ENCODE data around the gene EXOG. TPM values are rescaled to one million over a fixed set of nuclear protein-coding genes. Genes with fewer than 3 reads are reported as not detected.

Gene EXOG
- total and polyA plus RNA-seq, 4 donors, result 5.8 to 17.2 (median 12.6) TPM

- WGBS, 2 donors, result 14 to 15% methylated on average over 15 of the region's 15 CpGs
- Histone ChIP-seq H3K36me3 (ENCODE audit: control insufficient read depth in 1 of 2, insufficient read depth in 2 of 2, low read length in 1 of 2) (no peaks in the 10 kb centered on the region), H3K27me3 (ENCODE audit: control insufficient read depth in 1 of 2, insufficient read depth in 2 of 2, low read length in 1 of 2) (no peaks in the 10 kb centered on the region), H3K9me3 (ENCODE audit: control insufficient read depth, low read length) (no peaks in the 10 kb centered on the region), H3K4me3 (ENCODE audit: low read length in 2 of 2) (peak overlapping the region; percentile 70 to 86), H3K27ac (ENCODE audit: low read depth in 1 of 2, low read length in 2 of 2) (no peak overlapping the region), H3K4me1 (ENCODE audit: control insufficient read depth in 1 of 2, insufficient read depth in 2 of 2, low read length in 2 of 2) (peaks cover 0 to 3% of the 10 kb centered on the region in 2 donors)
- ATAC-seq (ENCODE audit: low FRiP score) (no peak), DNase-seq (no peak)
- intact Hi-C loops (cut with DNase I), result no loop called here
Observed at GRCh38 chr3:38455639-38456430, 40.3 kb upstream of the EXOG start.

- H3K9me3 ChIP-seq (ENCODE audit: control insufficient read depth, low read length), result no peaks in the 10 kb centered on the region
- WGBS, 2 donors, result 95 to 96% methylated on average over 9 of the region's 9 CpGs
- no peaks in the 10 kb centered on the region for H3K36me3 ChIP-seq (ENCODE audit: control insufficient read depth in 1 of 2, insufficient read depth in 2 of 2, low read length in 1 of 2)
- H3K27me3 ChIP-seq (ENCODE audit: control insufficient read depth in 1 of 2, insufficient read depth in 2 of 2, low read length in 1 of 2), result no peaks in the 10 kb centered on the region
- ATAC-seq (ENCODE audit: low FRiP score) (no peak), DNase-seq (no peak)
- peaks cover 0 to 3% of the 10 kb centered on the region in 2 donors for H3K4me1 ChIP-seq (ENCODE audit: control insufficient read depth in 1 of 2, insufficient read depth in 2 of 2, low read length in 2 of 2)
- intact Hi-C loops (cut with DNase I), result no loop called here
- no peak overlapping the region for H3K27ac ChIP-seq (ENCODE audit: low read depth in 1 of 2, low read length in 2 of 2)
- H3K4me3 ChIP-seq (ENCODE audit: low read length in 2 of 2), result no peak overlapping the region
Observed at GRCh38 chr3:38457111-38458003, 38.8 kb upstream of the EXOG start.

- intact Hi-C loops (cut with DNase I), result no loop called here
- ATAC-seq (ENCODE audit: low FRiP score), result peak; percentile 48
- H3K9me3 ChIP-seq (ENCODE audit: control insufficient read depth, low read length), result no peaks in the 10 kb centered on the region
- H3K4me1 ChIP-seq (ENCODE audit: control insufficient read depth in 1 of 2, insufficient read depth in 2 of 2, low read length in 2 of 2), result peaks cover 0 to 3% of the 10 kb centered on the region in 2 donors
- H3K27me3 ChIP-seq (ENCODE audit: control insufficient read depth in 1 of 2, insufficient read depth in 2 of 2, low read length in 1 of 2), result no peaks in the 10 kb centered on the region
- H3K27ac ChIP-seq (ENCODE audit: low read depth in 1 of 2, low read length in 2 of 2), result peak overlapping the region in 1 of 2 donors; percentile 4
- WGBS, 2 donors, result 20 to 23% methylated on average over 12 to 13 of the region's 13 CpGs
- no peaks in the 10 kb centered on the region for H3K36me3 ChIP-seq (ENCODE audit: control insufficient read depth in 1 of 2, insufficient read depth in 2 of 2, low read length in 1 of 2)
- peak; percentile 73 to 81 for DNase-seq
- H3K4me3 ChIP-seq (ENCODE audit: low read length in 2 of 2), result no peak overlapping the region
Observed at GRCh38 chr3:38458796-38459498, 37.2 kb upstream of the EXOG start.

- intact Hi-C loops (cut with DNase I), result loop anchor here in 1 of 2 donors (5.0 kb wide), 1 partner anchor 112 kb away; the partner anchor contains the start of gene XYLB
- Histone ChIP-seq H3K36me3 (ENCODE audit: control insufficient read depth in 1 of 2, insufficient read depth in 2 of 2, low read length in 1 of 2) (no peaks in the 10 kb centered on the region), H3K27ac (ENCODE audit: low read depth in 1 of 2, low read length in 2 of 2) (peak overlapping the region in 1 of 2 donors; percentile 4), H3K4me1 (ENCODE audit: control insufficient read depth in 1 of 2, insufficient read depth in 2 of 2, low read length in 2 of 2) (peaks cover 0 to 3% of the 10 kb centered on the region in 2 donors), H3K4me3 (ENCODE audit: low read length in 2 of 2) (no peak overlapping the region), H3K27me3 (ENCODE audit: control insufficient read depth in 1 of 2, insufficient read depth in 2 of 2, low read length in 1 of 2) (no peaks in the 10 kb centered on the region), H3K9me3 (ENCODE audit: control insufficient read depth, low read length) (no peaks in the 10 kb centered on the region)
- ATAC-seq (ENCODE audit: low FRiP score) (peak; percentile 16), DNase-seq (no peak)
- 70 to 79% methylated on average over 10 of the region's 10 CpGs for WGBS, 2 donors
Observed at GRCh38 chr3:38459499-38460048, 36.6 kb upstream of the EXOG start.

GRCh38 chr3:38460377-38461270 lies 35.5 kb upstream of the EXOG start:
- peak overlapping the region in 1 of 2 donors; percentile 25 for H3K27ac ChIP-seq (ENCODE audit: low read depth in 1 of 2, low read length in 2 of 2)
- H3K9me3 ChIP-seq (ENCODE audit: control insufficient read depth, low read length), result no peaks in the 10 kb centered on the region
- H3K4me1 ChIP-seq (ENCODE audit: control insufficient read depth in 1 of 2, insufficient read depth in 2 of 2, low read length in 2 of 2), result peaks cover 0 to 3% of the 10 kb centered on the region in 2 donors
- no peak for ATAC-seq (ENCODE audit: low FRiP score)
- intact Hi-C loops (cut with DNase I), result loop anchor here in 1 of 2 donors (5.0 kb wide), 1 partner anchor 113 kb away; the partner anchor contains the start of gene XYLB
- H3K27me3 ChIP-seq (ENCODE audit: control insufficient read depth in 1 of 2, insufficient read depth in 2 of 2, low read length in 1 of 2), result no peaks in the 10 kb centered on the region
- WGBS, 2 donors, result 30 to 43% methylated on average over 12 of the region's 12 CpGs
- no peak overlapping the region for H3K4me3 ChIP-seq (ENCODE audit: low read length in 2 of 2)
- H3K36me3 ChIP-seq (ENCODE audit: control insufficient read depth in 1 of 2, insufficient read depth in 2 of 2, low read length in 1 of 2), result no peaks in the 10 kb centered on the region
- DNase-seq, result no peak

- WGBS, 2 donors, result 97 to 98% methylated on average over 1 of the region's 1 CpG
- no peak for ATAC-seq (ENCODE audit: low FRiP score)
- Histone ChIP-seq H3K36me3 (ENCODE audit: control insufficient read depth in 1 of 2, insufficient read depth in 2 of 2, low read length in 1 of 2) (no peaks in the 10 kb centered on the region), H3K27ac (ENCODE audit: low read depth in 1 of 2, low read length in 2 of 2) (no peak overlapping the region), H3K4me1 (ENCODE audit: control insufficient read depth in 1 of 2, insufficient read depth in 2 of 2, low read length in 2 of 2) (no peaks in the 10 kb centered on the region), H3K4me3 (ENCODE audit: low read length in 2 of 2) (no peak overlapping the region), H3K27me3 (ENCODE audit: control insufficient read depth in 1 of 2, insufficient read depth in 2 of 2, low read length in 1 of 2) (no peaks in the 10 kb centered on the region), H3K9me3 (ENCODE audit: control insufficient read depth, low read length) (no peaks in the 10 kb centered on the region)
- intact Hi-C loops (cut with DNase I), result no loop called here
- no peak for DNase-seq
Observed at GRCh38 chr3:38465588-38466154, 30.5 kb upstream of the EXOG start.

GRCh38 chr3:38468765-38469164 lies 27.4 kb upstream of the EXOG start:
- Histone ChIP-seq H3K9me3 (ENCODE audit: control insufficient read depth, low read length) (no peaks in the 10 kb centered on the region), H3K4me3 (ENCODE audit: low read length in 2 of 2) (no peak overlapping the region), H3K36me3 (ENCODE audit: control insufficient read depth in 1 of 2, insufficient read depth in 2 of 2, low read length in 1 of 2) (no peaks in the 10 kb centered on the region), H3K27ac (ENCODE audit: low read depth in 1 of 2, low read length in 2 of 2) (no peak overlapping the region), H3K27me3 (ENCODE audit: control insufficient read depth in 1 of 2, insufficient read depth in 2 of 2, low read length in 1 of 2) (no peaks in the 10 kb centered on the region), H3K4me1 (ENCODE audit: control insufficient read depth in 1 of 2, insufficient read depth in 2 of 2, low read length in 2 of 2) (no peaks in the 10 kb centered on the region)
- DNase-seq (no peak), ATAC-seq (ENCODE audit: low FRiP score) (no peak)
- WGBS, 2 donors, result 96% methylated on average over 1 of the region's 1 CpG
- intact Hi-C loops (cut with DNase I), result no loop called here
